ENCODE data around the gene PLAC1.

DNA sequence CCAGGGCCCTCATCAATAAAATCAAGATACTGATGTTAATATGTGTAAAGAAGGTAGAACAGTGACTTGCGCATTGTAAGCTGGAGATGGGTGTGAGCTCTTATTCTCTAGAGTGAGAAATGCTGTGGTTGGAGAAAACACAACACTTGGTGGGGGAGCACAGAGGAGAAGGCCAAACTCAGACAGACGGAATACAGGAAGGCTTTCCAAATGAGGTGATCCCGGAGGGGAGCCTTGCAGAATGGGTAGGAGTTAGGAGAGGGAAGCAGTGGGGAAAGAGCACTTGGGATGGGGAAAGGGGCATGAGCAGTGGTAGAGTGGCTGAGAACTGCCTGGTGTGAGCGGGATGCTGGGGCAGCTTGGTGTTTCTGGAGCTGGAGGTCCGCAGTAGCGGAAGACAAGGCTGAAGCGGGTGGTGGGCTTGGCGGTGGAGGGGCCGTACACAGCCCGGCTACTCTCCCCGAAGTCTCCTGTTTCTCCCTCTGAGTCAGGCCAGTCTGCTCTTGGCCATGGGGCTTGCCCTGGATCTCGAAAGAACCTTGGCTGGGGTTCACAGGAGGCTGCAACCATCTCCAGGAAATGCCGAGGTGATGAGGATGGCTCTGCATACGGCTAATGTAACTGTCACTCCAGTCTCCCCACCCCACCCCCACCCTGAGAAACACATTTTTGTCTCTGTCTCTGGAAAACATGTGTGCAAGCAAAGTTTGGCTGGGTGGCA lies 11.3 kb upstream of the PLAC1 start:
- TF ChIP-seq, protein P1, sequence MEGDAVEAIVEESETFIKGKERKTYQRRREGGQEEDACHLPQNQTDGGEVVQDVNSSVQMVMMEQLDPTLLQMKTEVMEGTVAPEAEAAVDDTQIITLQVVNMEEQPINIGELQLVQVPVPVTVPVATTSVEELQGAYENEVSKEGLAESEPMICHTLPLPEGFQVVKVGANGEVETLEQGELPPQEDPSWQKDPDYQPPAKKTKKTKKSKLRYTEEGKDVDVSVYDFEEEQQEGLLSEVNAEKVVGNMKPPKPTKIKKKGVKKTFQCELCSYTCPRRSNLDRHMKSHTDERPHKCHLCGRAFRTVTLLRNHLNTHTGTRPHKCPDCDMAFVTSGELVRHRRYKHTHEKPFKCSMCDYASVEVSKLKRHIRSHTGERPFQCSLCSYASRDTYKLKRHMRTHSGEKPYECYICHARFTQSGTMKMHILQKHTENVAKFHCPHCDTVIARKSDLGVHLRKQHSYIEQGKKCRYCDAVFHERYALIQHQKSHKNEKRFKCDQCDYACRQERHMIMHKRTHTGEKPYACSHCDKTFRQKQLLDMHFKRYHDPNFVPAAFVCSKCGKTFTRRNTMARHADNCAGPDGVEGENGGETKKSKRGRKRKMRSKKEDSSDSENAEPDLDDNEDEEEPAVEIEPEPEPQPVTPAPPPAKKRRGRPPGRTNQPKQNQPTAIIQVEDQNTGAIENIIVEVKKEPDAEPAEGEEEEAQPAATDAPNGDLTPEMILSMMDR (IDR thresholded peaks at IDR 0.05; ENCODE audit: low read length) = no peak
- no peak for TF ChIP-seq EZH2 (IDR thresholded peaks at IDR 0.05; ENCODE audit: borderline replicate concordance, low read length)
